Activated CD4-positive, alpha-beta T cell treated with anti-CD3 and anti-CD28 coated beads, Interleukin-2, amount 10 ng/mL, durations not matched to agents 7 days and 5 days (primary cell): Measurements from ENCODE around the gene C5orf15. TPM values are rescaled to one million over a fixed set of nuclear protein-coding genes. Genes with fewer than 3 reads are reported as not detected.

ENCODE experiments used
- CTCF ChIA-PET: fragments of 350-600 bp; sonication (Branson Sonifier 250); formaldehyde crosslinking; loops from one replicate; lab custom pipeline; 2021; ENCODE audit warnings: antibody characterized with exemption; lab: Charles Lee
- POLR2A ChIA-PET: fragments of 350-600 bp; sonication (Branson Sonifier 250); formaldehyde crosslinking; loops from one replicate; lab custom pipeline; 2021; ENCODE audit warnings: antibody characterized with exemption; lab: Charles Lee
- DNase-seq: peaks from one replicate; pipeline ENCODE4 v3.0.0-alpha.2; 2020
- H3K27ac Mint-ChIP-seq: one replicate; pipeline ENCODE4 v1.8.0; 2021; ENCODE audit warnings: mild to moderate bottlenecking, moderate library complexity, mixed read lengths
- H3K27me3 Mint-ChIP-seq: one replicate; pipeline ENCODE4 v1.8.0; 2021; ENCODE audit warnings: mixed read lengths
- H3K36me3 Mint-ChIP-seq: one replicate; pipeline ENCODE4 v1.8.0; 2021; ENCODE audit warnings: low read depth, mixed read lengths
- H3K4me1 Mint-ChIP-seq: one replicate; pipeline ENCODE4 v1.8.0; 2021; ENCODE audit warnings: mixed read lengths
- H3K4me3 Mint-ChIP-seq: one replicate; pipeline ENCODE4 v1.8.0; 2021; ENCODE audit warnings: mild to moderate bottlenecking, moderate library complexity, mixed read lengths
- H3K9me3 Mint-ChIP-seq: one replicate; pipeline ENCODE4 v1.8.0; 2021; ENCODE audit warnings: mixed read lengths
- total RNA-seq, 2 experiments: library from RNA; stranded (reverse); gene quantifications; one replicate each; pipeline ENCODE4 v1.2.3, GENCODE V29; 2021

The C5orf15 gene
- total RNA-seq, 2 experiments from 2014 or later, result 21.9 to 32.7 TPM

DNA sequence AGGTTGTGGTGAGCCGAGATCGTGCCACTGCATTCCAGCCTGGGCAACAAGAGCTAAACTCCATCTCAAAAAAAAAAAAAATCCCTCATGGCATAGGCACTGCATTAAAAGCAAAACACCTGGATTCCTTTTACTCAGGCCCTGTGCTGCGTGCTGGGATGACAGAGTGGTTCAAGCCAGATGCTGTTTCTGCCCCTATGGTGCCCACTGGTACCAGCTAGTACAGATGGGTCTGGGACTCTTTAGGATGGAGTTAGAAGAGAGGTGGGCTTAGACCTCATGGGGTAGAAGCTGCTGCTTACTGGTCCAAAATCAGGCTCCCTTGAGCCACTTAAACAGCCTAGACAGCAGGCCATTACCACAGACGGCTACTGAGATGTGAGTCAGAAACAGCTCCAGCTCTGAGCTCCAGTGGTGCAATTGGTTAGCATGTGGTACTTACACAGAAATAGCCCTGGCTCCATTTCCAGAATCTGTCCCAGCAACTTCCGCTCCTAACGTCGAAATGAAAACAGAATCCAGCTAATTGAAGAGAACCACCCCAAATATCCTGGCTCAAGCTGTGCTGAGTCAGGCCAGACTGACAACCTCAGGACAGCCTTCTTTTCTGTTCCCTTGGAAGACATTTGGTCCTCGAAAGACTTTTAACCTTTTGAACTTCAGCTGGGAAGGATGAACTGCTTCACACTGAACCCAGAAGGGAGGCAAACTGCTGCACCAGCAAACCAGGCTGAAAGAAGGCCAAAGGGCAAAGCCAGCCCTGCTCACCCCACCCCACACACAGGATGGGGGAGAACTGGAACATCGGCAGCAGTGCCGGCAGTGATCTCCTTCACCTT is 15.5 kb downstream of the C5orf15 start:
- no peak overlapping the region for H3K27ac Mint-ChIP-seq
- DNase-seq, result no peak
- CTCF ChIA-PET, result interaction anchor here (2.3 kb wide), 1 partner anchor 10 kb away, joined by 10 read pairs; no protein-coding TSS in a partner anchor
- H3K4me3 Mint-ChIP-seq, result no peak overlapping the region
- peaks cover 28% of the 10 kb centered on the region for H3K36me3 Mint-ChIP-seq
- H3K4me1 Mint-ChIP-seq, result peaks cover 7% of the 10 kb centered on the region
- POLR2A ChIA-PET, result no interaction called here
- H3K27me3 Mint-ChIP-seq, result no peaks in the 10 kb centered on the region
- H3K9me3 Mint-ChIP-seq, result no peaks in the 10 kb centered on the region

DNA sequence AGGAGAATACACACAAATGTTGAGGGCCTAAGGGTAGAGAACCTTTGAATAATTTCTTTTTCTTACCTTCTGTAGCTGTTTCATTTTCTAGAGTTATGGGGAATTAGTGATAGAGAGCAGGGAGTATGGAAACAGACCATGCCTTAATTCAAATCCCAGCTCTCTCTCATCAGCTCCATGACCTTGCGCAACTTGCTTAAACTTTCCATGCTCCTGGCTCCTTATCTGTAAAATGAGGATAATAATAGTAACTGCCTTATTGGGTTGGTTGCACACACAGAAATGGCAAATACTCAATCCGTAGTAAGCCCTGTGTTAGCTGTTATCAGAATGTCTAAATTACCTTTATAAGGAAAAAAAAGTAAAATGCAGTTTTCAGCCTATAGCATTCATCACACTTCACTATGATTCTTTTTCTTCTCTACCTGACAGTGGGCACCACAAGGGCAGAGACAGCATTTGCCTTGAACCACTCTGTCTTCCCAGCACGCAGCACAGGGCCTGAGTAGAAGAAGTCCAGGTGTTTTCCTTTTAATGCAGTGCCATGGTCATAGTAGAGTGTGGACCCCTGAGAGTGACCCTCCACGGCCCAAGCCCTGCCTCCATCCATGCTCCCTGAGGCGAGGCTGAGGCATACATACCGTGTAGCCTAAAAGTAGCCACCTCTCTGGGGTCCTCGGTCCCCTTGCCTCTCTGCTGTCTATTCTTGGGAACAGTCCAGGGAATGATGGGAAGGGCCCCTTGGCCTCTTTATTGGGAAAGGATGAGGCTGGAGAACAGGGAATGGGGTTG is 17.4 kb downstream of the C5orf15 start:
- no peak overlapping the region for H3K4me3 Mint-ChIP-seq
- no peak overlapping the region for H3K27ac Mint-ChIP-seq
- H3K36me3 Mint-ChIP-seq, result peaks cover 17% of the 10 kb centered on the region
- ChIA-PET CTCF (interaction anchor here (0.8 kb wide), 1 partner anchor 17 kb away, joined by 3 read pairs; no protein-coding TSS in a partner anchor), POLR2A (no interaction called here)
- no peaks in the 10 kb centered on the region for H3K4me1 Mint-ChIP-seq
- no peaks in the 10 kb centered on the region for H3K9me3 Mint-ChIP-seq
- no peaks in the 10 kb centered on the region for H3K27me3 Mint-ChIP-seq
- no peak for DNase-seq

DNA sequence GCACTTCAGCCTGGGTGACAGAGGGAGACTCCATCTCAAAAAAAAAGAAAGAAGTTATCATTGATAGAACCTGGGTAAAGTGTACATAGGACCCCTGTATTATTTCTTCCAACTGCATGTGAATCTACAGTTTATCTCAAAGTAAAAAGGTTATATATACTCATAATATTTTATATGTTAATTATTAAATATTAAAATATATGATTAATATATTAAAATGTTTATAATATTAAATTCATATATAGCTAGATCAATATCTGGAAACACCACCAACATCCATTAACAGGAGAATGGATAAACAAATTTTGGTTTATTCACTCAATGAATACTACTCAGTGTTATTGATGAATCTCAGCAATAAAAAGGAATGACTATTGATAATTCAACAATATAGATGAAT is 19.7 kb downstream of the C5orf15 start:
- Mint-ChIP-seq H3K27me3 (peaks cover 3% of the 10 kb centered on the region), H3K9me3 (no peaks in the 10 kb centered on the region), H3K36me3 (peaks cover 1% of the 10 kb centered on the region), H3K4me3 (no peak overlapping the region), H3K27ac (no peak overlapping the region), H3K4me1 (no peaks in the 10 kb centered on the region)
- DNase-seq, result no peak
- CTCF ChIA-PET, result no interaction called here
- POLR2A ChIA-PET, result no interaction called here

DNA sequence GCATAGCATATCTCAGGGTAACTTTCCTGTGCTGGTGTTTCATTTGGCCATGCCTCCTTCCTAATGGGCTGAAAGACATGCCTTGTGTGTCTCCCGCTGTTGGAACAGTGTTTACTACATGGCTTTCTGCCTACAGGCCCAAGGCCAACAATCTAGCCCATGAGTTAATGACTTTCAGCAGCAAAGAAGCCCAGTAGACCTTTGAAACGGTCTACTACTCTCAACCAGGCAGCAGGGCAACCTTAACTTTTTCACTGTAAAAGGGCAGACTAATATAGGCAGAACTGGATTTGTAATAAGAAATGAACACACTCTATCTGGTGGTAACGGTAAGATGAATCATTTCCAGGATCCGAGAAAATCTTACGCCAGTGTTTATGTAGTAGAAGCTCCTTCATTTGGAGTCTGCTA is 21.0 kb downstream of the C5orf15 start:
- Mint-ChIP-seq H3K4me1 (no peaks in the 10 kb centered on the region), H3K27me3 (peaks cover 3% of the 10 kb centered on the region), H3K36me3 (no peaks in the 10 kb centered on the region), H3K9me3 (no peaks in the 10 kb centered on the region), H3K4me3 (no peak overlapping the region), H3K27ac (no peak overlapping the region)
- CTCF ChIA-PET, result interaction anchor here (0.7 to 0.9 kb wide), 2 partner anchors 13 to 19 kb away, joined by 3 read pairs; no protein-coding TSS in a partner anchor
- no peak for DNase-seq
- POLR2A ChIA-PET, result no interaction called here

- Mint-ChIP-seq H3K9me3 (no peaks in the 10 kb centered on the region), H3K4me1 (no peaks in the 10 kb centered on the region), H3K36me3 (no peaks in the 10 kb centered on the region), H3K27me3 (peaks cover 5% of the 10 kb centered on the region), H3K27ac (no peak overlapping the region), H3K4me3 (no peak overlapping the region)
- ChIA-PET POLR2A (no interaction called here), CTCF (interaction anchor here (1.0 to 1.1 kb wide), 2 partner anchors 11 to 15 kb away, joined by 3 to 5 read pairs; no protein-coding TSS in a partner anchor)
- DNase-seq, result no peak
Measured at GRCh38 chr5:133945568-133945967, 22.9 kb downstream of the C5orf15 start.

DNA sequence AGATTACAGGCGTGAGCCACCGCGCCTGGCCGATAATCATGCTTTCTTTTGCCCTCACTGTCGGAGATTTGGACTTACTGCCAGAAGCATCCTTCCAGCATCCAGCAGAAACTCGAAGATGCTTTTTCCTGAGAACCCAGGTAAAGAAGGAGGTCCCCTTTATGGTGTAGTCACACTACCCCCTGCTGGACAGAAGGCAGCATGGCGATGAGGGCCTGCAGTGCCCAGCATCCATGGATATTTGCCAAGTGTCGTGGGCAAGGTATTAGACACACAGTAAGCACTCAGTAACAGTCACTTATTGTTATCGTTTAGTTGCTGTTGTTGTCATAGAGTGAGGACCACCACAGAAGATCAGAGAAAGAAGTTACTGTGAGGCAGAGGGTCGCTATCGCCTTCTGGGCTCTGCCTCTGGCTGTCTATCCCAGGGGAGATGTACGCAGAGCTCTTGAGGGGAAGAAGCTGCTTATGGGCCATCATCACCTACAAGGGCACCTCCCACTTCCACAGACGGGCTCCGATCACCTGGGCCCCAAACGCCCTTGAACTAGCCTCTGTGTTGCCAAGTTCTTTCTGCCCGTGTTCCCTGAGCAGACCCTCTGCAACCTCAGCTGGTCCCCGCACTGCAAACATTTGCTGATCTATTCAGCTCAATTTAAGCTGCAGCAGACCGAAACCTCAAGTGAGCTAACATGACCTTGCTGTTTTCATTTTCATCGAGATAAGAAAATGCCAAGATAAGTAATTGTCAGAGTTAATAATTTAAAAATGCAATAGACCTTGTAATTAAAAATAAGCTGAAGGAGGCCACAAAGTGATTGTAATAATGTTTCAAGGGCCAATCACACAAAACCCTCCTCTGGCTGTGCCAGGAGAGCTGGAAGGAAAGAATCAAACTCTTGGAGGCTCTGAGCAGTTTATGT is 23.9 kb downstream of the C5orf15 start:
- peak; percentile 37 for DNase-seq
- Mint-ChIP-seq H3K9me3 (no peaks in the 10 kb centered on the region), H3K36me3 (no peaks in the 10 kb centered on the region), H3K27ac (no peak overlapping the region), H3K4me1 (no peaks in the 10 kb centered on the region), H3K4me3 (no peak overlapping the region), H3K27me3 (peaks cover 5% of the 10 kb centered on the region)
- CTCF ChIA-PET, result interaction anchor here (0.5 to 1.1 kb wide), 4 partner anchors 9 to 123 kb away, joined by 3 to 5 read pairs (median 3); no protein-coding TSS in a partner anchor
- POLR2A ChIA-PET, result no interaction called here

GRCh38 chr5:133943475-133943817 is 25.0 kb downstream of the C5orf15 start:
- H3K27me3 Mint-ChIP-seq, result peaks cover 5% of the 10 kb centered on the region
- no peak overlapping the region for H3K27ac Mint-ChIP-seq
- no peak for DNase-seq
- POLR2A ChIA-PET, result no interaction called here
- no peaks in the 10 kb centered on the region for H3K4me1 Mint-ChIP-seq
- H3K36me3 Mint-ChIP-seq, result no peaks in the 10 kb centered on the region
- CTCF ChIA-PET, result no interaction called here
- no peaks in the 10 kb centered on the region for H3K9me3 Mint-ChIP-seq
- no peak overlapping the region for H3K4me3 Mint-ChIP-seq

DNA sequence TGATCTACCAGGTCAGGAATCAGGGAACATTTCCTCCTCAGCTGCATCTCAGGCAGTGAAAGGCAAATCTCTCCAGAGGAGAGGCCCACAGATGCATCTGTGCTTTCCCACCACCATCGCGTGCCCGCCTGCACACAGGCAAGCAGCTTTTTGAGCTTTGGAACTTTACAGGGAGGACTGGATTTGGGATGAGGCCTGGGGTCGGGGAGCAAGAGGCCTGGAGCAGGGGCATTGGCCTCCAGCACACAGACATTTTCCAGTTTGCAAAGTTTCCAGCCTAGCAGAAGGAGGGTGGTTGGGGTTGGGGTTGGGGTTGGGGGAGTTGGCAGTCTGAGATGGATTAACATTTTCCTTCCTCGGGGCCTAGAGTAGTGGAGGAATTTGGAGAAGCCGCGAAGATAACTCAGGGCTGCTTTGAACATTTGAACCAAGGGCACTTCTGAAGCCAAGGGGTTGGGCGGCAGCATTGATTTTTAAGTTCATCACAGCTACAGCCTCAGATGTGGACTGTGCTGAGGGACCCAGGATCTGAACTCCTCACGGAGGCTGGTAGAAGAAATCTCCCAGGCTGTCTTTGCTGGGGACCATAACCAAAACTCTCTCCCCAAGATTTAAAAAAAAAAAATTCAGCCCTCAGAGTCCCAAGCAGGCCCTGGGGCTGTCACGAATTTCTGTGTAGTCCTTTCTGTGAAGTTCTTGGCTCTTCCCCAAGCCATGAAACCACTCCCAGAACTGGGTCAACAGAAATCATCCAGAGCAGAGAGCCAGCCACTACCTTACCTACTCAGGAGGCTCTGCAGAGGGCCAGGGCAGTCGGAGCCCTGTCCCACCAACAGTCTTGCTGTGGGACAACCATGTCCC is 25.6 kb downstream of the C5orf15 start:
- CTCF ChIA-PET, result interaction anchor here (0.5 kb wide), 1 partner anchor 91 kb away, joined by 4 read pairs; no protein-coding TSS in a partner anchor
- no peaks in the 10 kb centered on the region for H3K9me3 Mint-ChIP-seq
- POLR2A ChIA-PET, result no interaction called here
- no peak overlapping the region for H3K27ac Mint-ChIP-seq
- H3K4me1 Mint-ChIP-seq, result no peaks in the 10 kb centered on the region
- peaks cover 5% of the 10 kb centered on the region for H3K27me3 Mint-ChIP-seq
- no peak overlapping the region for H3K4me3 Mint-ChIP-seq
- no peaks in the 10 kb centered on the region for H3K36me3 Mint-ChIP-seq
- DNase-seq, result no peak

- Mint-ChIP-seq H3K9me3 (peaks cover 2% of the 10 kb centered on the region), H3K4me3 (no peak overlapping the region), H3K4me1 (no peaks in the 10 kb centered on the region), H3K36me3 (no peaks in the 10 kb centered on the region), H3K27me3 (peaks cover 5% of the 10 kb centered on the region), H3K27ac (no peak overlapping the region)
- ChIA-PET POLR2A (no interaction called here), CTCF (no interaction called here)
- no peak for DNase-seq
Measured at GRCh38 chr5:133941456-133942196, 26.8 kb downstream of the C5orf15 start.

- POLR2A ChIA-PET, result interaction anchor here (0.6 kb wide), 1 partner anchor 709 kb away, joined by 3 read pairs; the partner anchor contains the start of gene SEC24A
- Mint-ChIP-seq H3K27ac (no peak overlapping the region), H3K9me3 (peaks cover 3% of the 10 kb centered on the region), H3K36me3 (no peaks in the 10 kb centered on the region), H3K27me3 (peaks cover 2% of the 10 kb centered on the region), H3K4me1 (no peaks in the 10 kb centered on the region), H3K4me3 (no peak overlapping the region)
- DNase-seq, result no peak
- CTCF ChIA-PET, result interaction anchor here (1.0 to 1.5 kb wide), 2 partner anchors 9 to 71 kb away, joined by 3 read pairs; no protein-coding TSS in a partner anchor
Measured at GRCh38 chr5:133939668-133940067, 28.8 kb downstream of the C5orf15 start.

- ChIA-PET POLR2A (no interaction called here), CTCF (interaction anchor here (1.0 to 1.5 kb wide), 2 partner anchors 71 to 515 kb away, joined by 3 read pairs; no protein-coding TSS in a partner anchor)
- Mint-ChIP-seq H3K9me3 (peaks cover 3% of the 10 kb centered on the region), H3K27me3 (peaks cover 2% of the 10 kb centered on the region), H3K4me1 (no peaks in the 10 kb centered on the region), H3K4me3 (no peak overlapping the region), H3K27ac (no peak overlapping the region), H3K36me3 (no peaks in the 10 kb centered on the region)
- DNase-seq, result no peak
Measured at GRCh38 chr5:133938929-133939328, 29.5 kb downstream of the C5orf15 start.
